NCI-H187 treated with DMSO at 0.1 percent for 48 hours (cell line): ENCODE data around the gene EFHC1.
"Not testable (repeated sequence)": the region's sequence is repeated elsewhere in the genome, so short reads cannot be mapped to it uniquely, and the experiment has no call there.

ENCODE experiments used
- DNase-seq: peaks from one replicate; lab custom pipeline; 2025; lab: John Stamatoyannopoulos, UW

EFHC1 gene

GRCh38 chr6:52399511-52400312 is 20.4 kb upstream of the EFHC1 start:
- no peak for DNase-seq

- DNase-seq, result no peak
Measured at GRCh38 chr6:52400313-52401041, 19.7 kb upstream of the EFHC1 start.

- no peak for DNase-seq
Measured at GRCh38 chr6:52403086-52403485, 17.1 kb upstream of the EFHC1 start.

- no peak for DNase-seq
Measured at GRCh38 chr6:52403627-52404026, 16.5 kb upstream of the EFHC1 start.

GRCh38 chr6:52405243-52405642 is 14.9 kb upstream of the EFHC1 start:
- no peak for DNase-seq

GRCh38 chr6:52407467-52407866 is 12.7 kb upstream of the EFHC1 start:
- DNase-seq, result no peak

- no peak for DNase-seq
Measured at GRCh38 chr6:52409499-52409898, 10.6 kb upstream of the EFHC1 start.

GRCh38 chr6:52410979-52411378 is 9.2 kb upstream of the EFHC1 start:
- no peak for DNase-seq

- DNase-seq, result no peak
Measured at GRCh38 chr6:52411911-52412310, 8.2 kb upstream of the EFHC1 start.

GRCh38 chr6:52415333-52415732 is 4.8 kb upstream of the EFHC1 start:
- no peak for DNase-seq

GRCh38 chr6:52415917-52416628 is 4.1 kb upstream of the EFHC1 start:
- DNase-seq, result no peak

- no peak for DNase-seq
Measured at GRCh38 chr6:52416629-52417151, 3.5 kb upstream of the EFHC1 start.

GRCh38 chr6:52417675-52418111 is 2.4 kb upstream of the EFHC1 start:
- DNase-seq, result no peak

- DNase-seq, result no peak
Measured at GRCh38 chr6:52418606-52419005, 1.5 kb upstream of the EFHC1 start.

- peak; percentile 23 for DNase-seq
Measured at GRCh38 chr6:52420668-52421358, 671 bp downstream of the EFHC1 start.

- DNase-seq, result no peak
Measured at GRCh38 chr6:52422156-52422555, 2.0 kb downstream of the EFHC1 start.

- no peak for DNase-seq
Measured at GRCh38 chr6:52423448-52423847, 3.3 kb downstream of the EFHC1 start.

- DNase-seq, result no peak
Measured at GRCh38 chr6:52423971-52424381, 3.8 kb downstream of the EFHC1 start.

- DNase-seq, result no peak
Measured at GRCh38 chr6:52424513-52424912, 4.4 kb downstream of the EFHC1 start.

GRCh38 chr6:52426667-52427066 is 6.5 kb downstream of the EFHC1 start:
- DNase-seq, result no peak

- not testable (repeated sequence) for DNase-seq
Measured at GRCh38 chr6:52433294-52433693, 13.2 kb downstream of the EFHC1 start.

GRCh38 chr6:52435345-52435744 is 15.2 kb downstream of the EFHC1 start:
- DNase-seq, result no peak
